MG63 (cell line): ENCODE data around the gene NEIL3. TPM values are rescaled to one million over a fixed set of nuclear protein-coding genes. Genes with fewer than 3 reads are reported as not detected.

Source experiments
- total RNA-seq: library from RNA; depleted of rRNA; stranded (reverse); fragments of >200 nt; shearing (Covaris generic); gene quantifications from 2 replicates; pipeline ENCODE4 v1.2.3, GENCODE V29; 2014; ENCODE audit warnings: low replicate concordance; rRNA removed

Gene NEIL3
- total RNA-seq, 1 experiment from 2014 or later = 36.3 TPM

Other genes with a start within 250 kb of the NEIL3 start
- 19.0 and 28.3 TPM in 2 replicates for gene AGA, start 132.6 kb downstream of the NEIL3 start, total RNA-seq